ENCODE measurements around the gene ADGRG1. TPM values are rescaled to one million over a fixed set of nuclear protein-coding genes. Genes with fewer than 3 reads are reported as not detected.

The ADGRG1 gene
- total and polyA plus RNA-seq, 2 donors (not counting 1 experiment from before 2014, with no cell fraction given): 0.20 to 0.61 TPM

- TF ChIP-seq CTCF (IDR thresholded peaks at IDR 0.05) (no peak), EZH2 (IDR thresholded peaks at IDR 0.05; ENCODE audit: borderline replicate concordance, insufficient read depth, low read depth, low read length, poor library complexity, severe bottlenecking) (no peak)
- Mint-ChIP-seq H3K27me3 (peaks cover 9% of the 10 kb centered on the region), H3K4me3 (no peak overlapping the region), H3K9me3 (ENCODE audit: insufficient read depth) (no peaks in the 10 kb centered on the region), H3K27ac (no peak overlapping the region), H3K4me1 (peaks cover 12% of the 10 kb centered on the region)
- Histone ChIP-seq H2AFZ (ENCODE audit: insufficient read depth, low read depth, low read length, poor library complexity, severe bottlenecking) (no peak overlapping the region), H3K36me3 (replicated peaks in 1 of 2; ENCODE audit: control extremely low read depth in 1 of 2, control insufficient read depth in 1 of 2, extremely low read depth in 1 of 2, insufficient read depth in 2 of 2, low read length in 1 of 2) (no peaks in the 10 kb centered on the region), H3K27me3 (replicated peaks in 1 of 4; ENCODE audit: control extremely low read depth in 1 of 4, control insufficient read depth in 3 of 4, insufficient read depth in 4 of 4, low read length in 3 of 4) (peaks cover 0 to 5% (median 2%) of the 10 kb centered on the region in 4 experiments), H3K4me1 (ENCODE audit: control insufficient read depth in 2 of 2, insufficient read depth in 2 of 2, low read length in 2 of 2) (peaks cover 11 to 16% of the 10 kb centered on the region in 2 donors), H4K20me1 (ENCODE audit: control insufficient read depth, insufficient read depth, low read length, poor library complexity, severe bottlenecking) (no peaks in the 10 kb centered on the region), H3K4me3 (ENCODE audit: control extremely low read depth in 1 of 5, extremely low read depth in 1 of 5, insufficient read depth in 1 of 5, low read depth in 2 of 5, low read length in 4 of 5) (no peak overlapping the region), H3K9me3 (ENCODE audit: control extremely low read depth in 1 of 3, control insufficient read depth in 2 of 3, insufficient read depth in 1 of 3, low read length in 2 of 3) (no peaks in the 10 kb centered on the region), H3K79me2 (ENCODE audit: control insufficient read depth, insufficient read depth, low read length) (no peaks in the 10 kb centered on the region), H3K4me2 (replicated peaks; ENCODE audit: low read depth, low read length, poor library complexity, severe bottlenecking) (no peak overlapping the region), H3K9ac (ENCODE audit: low read length) (no peak overlapping the region), H3K27ac (ENCODE audit: low read length in 2 of 2) (no peak overlapping the region)
- intact Hi-C loops (cut with micrococcal nuclease): no loop called here
- CTCF ChIA-PET: interaction anchor here (1.4 to 3.0 kb wide), 2 partner anchors 8 to 12 kb away, joined by 6 to 24 read pairs; no protein-coding TSS in a partner anchor
- 84% methylated on average over 6 of the region's 8 CpGs for WGBS (ENCODE audit: insufficient coverage)
- POLR2A ChIA-PET: no interaction called here
- no peak for ATAC-seq (ENCODE audit: low read depth)
- DNase-seq: no peak
These were observed 19.8 kb upstream of the ADGRG1 start for GRCh38 chr16:57608462-57609113.

All from B cell (primary cell).